Fibroblast of skin of scalp (primary cell): ENCODE results near the gene TIGD6.
"Not testable (repeated sequence)": the region's sequence is repeated elsewhere in the genome, so short reads cannot be mapped to it uniquely, and the experiment has no call there.

ENCODE experiments used
- DNase-seq: peaks from one replicate; pipeline ENCODE4 v3.0.0-alpha.2; 2013

Gene TIGD6

DNA sequence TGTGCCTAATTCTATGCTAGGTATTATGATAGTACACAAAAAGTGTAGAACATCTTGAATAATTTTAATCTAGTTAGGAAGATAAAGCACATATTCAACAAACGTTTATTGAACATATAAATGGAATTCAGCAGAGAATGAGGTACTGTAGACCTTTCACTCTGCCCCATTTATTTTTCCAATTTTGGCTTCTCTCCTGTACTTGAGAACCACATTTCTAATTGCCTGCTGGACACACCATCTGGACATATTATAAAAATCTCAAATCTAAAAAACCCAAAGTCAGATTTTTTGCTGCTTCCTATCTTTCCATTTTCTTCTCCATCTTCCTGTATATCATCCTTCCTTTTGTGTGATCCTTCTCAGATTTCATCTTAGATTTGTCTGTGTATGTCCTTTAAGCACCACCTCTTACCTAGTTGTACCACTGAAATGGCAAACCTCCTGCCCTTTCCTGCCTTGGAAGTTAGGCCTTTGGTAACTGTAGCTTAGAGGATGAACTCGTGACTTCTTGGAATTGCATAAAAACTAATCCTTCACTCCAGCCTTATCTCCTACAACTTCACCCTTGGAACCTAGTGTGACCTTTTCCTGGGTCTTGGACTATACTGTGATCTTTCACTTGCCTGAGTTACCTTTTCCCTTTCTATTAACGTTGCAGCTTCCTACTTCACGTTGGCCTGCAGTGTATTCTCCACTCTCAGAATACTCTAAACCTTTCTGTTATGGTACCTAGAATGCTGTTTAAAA lies 31.1 kb downstream of the TIGD6 start:
- DNase-seq = no peak

DNA sequence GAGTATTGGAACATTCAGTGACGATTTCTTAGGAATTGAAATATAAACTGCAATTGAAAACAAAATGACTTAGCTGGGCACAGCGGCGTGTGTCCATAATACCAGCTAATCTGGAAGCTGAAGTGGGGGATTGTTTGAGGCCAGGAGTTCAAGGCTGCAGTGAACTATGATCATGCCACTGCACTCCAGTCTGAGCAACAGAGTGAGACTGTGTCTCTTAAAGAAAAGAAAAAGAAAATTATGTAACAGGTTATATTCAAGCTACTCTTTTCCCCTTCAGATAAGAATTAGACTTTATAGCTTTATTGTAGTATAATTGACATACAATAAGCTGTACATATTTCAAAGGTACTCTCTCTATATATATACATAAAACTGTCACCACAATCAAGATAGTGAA lies 33.5 kb downstream of the TIGD6 start:
- no peak for DNase-seq

GRCh38 chr5:149963729-149964128 lies 36.7 kb downstream of the TIGD6 start:
- DNase-seq = no peak

- DNase-seq = no peak
Observed at GRCh38 chr5:149962601-149963300, 37.7 kb downstream of the TIGD6 start.

DNA sequence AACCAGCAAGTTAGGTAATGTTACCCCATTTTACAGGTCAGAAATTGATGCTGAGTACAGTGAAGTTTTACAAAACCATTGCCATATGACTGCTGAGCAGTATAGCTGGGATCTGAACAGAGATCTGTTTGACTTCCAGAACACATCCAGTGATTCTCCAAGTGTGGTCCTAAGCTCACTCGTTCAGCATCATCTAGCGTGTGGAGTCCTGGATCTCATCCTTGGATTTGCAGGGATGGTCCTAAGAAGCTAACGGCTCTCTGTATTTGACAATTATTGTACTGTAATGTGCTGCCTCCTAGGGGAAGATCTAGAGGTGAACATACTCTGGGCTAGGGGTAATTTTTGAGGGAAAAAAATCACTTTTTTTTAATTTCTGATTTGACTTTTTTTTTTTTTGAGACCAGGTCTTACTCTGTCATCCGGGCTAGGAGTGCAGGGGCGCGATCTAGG lies 38.5 kb downstream of the TIGD6 start:
- peak; percentile 60 for DNase-seq

- no peak for DNase-seq
Observed at GRCh38 chr5:149961186-149961685, 39.2 kb downstream of the TIGD6 start.

DNA sequence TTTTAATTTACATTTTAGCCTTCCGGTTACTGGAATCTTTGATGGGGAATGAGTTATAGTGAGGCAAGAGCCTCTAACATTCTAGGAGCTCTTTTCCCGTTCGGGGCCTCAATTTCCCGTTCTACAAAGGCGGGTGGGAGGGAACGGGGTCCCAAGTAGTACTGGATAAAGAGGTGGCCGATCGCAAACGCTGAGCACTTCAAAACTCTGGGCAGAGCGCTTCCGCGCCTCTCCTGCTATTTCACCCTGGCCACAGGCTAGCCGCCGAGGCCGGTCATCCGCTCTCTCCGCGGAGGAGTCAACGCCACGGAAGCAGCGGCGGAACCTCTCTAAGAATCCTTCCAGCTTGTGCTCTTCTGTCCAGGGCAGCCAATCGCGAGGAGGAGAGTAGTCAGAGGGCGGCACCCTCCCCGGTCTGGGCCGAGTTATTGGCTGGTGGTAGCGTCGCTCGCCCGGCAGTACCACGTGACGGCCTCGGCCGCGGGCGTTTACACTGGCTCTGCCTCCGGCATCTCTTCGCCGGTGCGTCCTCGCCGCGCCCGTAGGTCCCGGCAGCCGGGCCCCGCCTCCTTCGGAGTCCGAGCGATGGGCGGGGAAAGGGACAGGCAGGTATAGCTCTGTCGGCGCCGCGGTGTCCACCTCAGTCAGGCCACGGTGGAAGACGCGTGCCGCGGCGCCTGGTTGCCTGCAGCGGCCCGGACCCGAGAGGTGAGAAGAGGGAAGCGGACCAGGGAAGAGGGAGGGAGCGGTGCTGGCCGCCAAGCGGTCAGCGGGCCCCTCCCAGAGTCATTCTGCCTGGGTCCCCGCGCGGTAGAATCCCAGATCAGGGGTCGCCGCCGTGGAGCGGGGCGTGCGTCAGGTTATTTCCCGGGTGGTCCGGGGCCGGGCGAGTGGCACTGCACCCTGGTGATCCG lies 39.9 kb downstream of the TIGD6 start, which contains the start of gene SLC26A2:
SLC26A2 (plus strand) TSS at position 487 of the 914 bp plus-strand sequence. CDS start 16,895 bp downstream, outside the sequence.
- DNase-seq = peak; percentile 98

GRCh38 chr5:149959406-149960236 lies 40.8 kb downstream of the TIGD6 start:
- DNase-seq = peak; percentile 62

- DNase-seq = no peak
Observed at GRCh38 chr5:149957855-149958254, 42.6 kb downstream of the TIGD6 start.

DNA sequence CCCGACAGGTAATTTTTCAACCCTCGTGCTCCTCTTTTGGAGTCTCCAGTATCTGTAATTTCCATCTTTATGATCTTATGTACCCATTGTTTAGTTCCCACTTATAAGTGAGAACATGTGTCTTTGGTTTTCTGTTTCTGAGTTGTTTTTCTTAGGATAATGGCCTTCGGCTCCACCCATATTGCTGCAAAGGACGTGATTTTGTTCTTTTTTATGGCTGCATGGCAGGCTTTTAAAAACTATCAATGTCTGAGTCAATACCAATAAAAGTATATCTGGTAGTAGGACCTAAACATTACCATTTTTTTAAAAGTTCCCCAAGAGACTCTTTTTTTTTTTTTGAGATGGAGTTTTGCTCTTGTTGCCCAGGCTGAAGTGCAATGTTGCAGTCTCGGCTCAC lies 43.8 kb downstream of the TIGD6 start:
- no peak for DNase-seq

DNA sequence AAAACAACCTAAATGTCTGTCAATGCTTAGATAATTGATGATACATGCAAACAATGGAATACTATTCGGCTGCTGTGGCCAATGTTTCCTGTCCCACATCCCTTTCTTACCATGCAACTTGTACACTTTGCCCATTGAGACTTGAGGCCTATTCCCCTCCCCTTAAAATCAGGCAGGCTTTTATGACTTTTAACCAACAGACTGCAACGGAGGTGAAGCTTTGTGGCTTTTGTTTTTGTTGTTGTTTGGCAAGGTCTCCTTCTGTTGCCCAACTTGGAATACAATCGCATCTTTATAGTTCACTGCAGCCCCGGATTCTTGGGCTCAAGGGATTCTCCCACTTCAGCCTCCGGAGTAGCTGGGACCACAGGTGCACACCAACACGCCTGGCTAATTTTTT lies 45.7 kb downstream of the TIGD6 start:
- no peak for DNase-seq

- DNase-seq = no peak
Observed at GRCh38 chr5:149953436-149954121, 46.9 kb downstream of the TIGD6 start.

GRCh38 chr5:149951138-149951749 lies 49.2 kb downstream of the TIGD6 start:
- no peak for DNase-seq

GRCh38 chr5:149948993-149949392 lies 51.5 kb downstream of the TIGD6 start:
- DNase-seq = no peak

DNA sequence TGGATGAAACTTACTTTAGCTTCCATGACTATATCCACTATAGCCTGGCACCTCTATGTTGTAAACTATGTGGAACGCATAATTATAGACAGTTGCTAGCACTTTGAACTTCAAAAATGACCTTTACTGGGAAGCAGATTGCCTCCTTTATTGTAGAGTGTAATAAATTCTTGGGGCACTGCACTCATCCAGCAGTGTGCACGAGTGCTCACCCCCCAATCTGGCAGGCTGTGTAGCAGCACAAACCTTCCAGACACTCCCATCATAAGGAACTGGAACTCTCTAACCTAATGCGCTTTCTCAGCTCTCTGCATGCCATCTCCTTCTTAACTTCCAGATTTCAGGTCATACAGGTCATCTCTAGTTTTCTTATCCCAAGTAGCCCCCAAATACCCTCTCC lies 54.3 kb downstream of the TIGD6 start:
- DNase-seq = no peak

GRCh38 chr5:149944666-149945065 lies 55.8 kb downstream of the TIGD6 start, which contains the start of gene PDE6A:
PDE6A (minus strand) TSS chr5:149944793; CDS start chr5:149944673, 120 bp downstream.
- DNase-seq = no peak

DNA sequence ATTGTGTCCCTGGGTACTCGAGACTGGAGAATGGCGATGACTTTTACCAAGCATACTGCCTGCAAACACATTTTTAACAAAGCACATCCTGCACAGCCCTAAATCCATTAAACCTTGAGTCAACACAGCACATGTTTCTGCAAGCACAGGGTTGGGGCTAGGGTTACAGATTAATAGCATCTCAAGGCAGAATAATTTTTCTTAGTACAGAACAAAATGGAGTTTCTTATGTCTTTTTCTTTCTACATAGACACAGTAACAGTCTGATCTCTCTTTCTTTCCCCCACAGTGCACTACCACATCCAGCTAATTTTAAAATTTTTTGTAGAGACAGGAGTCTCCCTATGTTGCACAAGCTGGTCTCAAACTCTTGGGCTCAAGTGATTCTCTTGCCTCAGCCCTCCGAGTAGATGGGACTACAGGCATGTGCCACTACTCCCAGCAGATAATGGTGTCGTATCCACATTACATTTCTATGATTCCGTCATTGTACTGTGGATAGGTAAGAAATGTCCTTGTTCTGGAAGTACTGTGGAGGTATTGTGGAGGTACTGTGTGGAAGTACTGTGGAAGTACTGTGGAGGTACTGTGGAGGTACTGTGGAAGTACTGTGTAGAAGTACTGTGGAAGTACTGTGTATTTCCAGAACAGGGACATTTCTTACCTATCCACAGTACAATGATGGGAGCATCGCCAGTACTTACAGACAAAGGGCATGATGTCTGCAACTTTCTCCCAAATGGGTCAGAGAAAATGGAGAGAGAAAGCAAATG lies 57.1 kb downstream of the TIGD6 start:
- not testable (repeated sequence) for DNase-seq
